Spleen (tissue), 7 donors: ENCODE data around the gene NFIX.

Experiments used
- CTCF ChIP-seq, 11 experiments: fragments of 200-600 bp in 7 of 11; fragments of 450-650 bp in 4 of 11; sonication (generic) in 4 of 11; IDR thresholded peaks in 8 of 11; conservative IDR thresholded peaks in 3 of 11; 1 replicate in 7 of 11; 2 replicates in 4 of 11; pipeline versions ENCODE4 v1.4.0 to v1.8.0; 2016 to 2021; ENCODE audit warnings: antibody characterized with exemption in 11 of 11, inconsistent platforms in 4 of 11, mild to moderate bottlenecking in 1 of 11
- POLR2A ChIP-seq, 3 donors: fragments of 450-650 bp; IDR thresholded peaks; one replicate each; pipeline ENCODE4 v1.5.1; 2017; ENCODE audit warnings: antibody characterized with exemption in 3 of 3, mild to moderate bottlenecking in 1 of 3
- POLR2AphosphoS5 ChIP-seq, 3 donors: sonication (generic); formaldehyde crosslinking; IDR thresholded peaks; one replicate each; pipeline ENCODE4 v1.5.1; 2017; ENCODE audit warnings: antibody characterized with exemption in 3 of 3
- donor health status: DM: no; HTN: no; CAD: no; lungs with moderate emphysema.
- donor health status: DM: no; HTN: no; CAD: no.
- donor health status: DM: no; HTN: no; CAD: no.

GRCh38 chr19:13042443-13043130, 47.3 kb downstream of the NFIX start:
- TF ChIP-seq POLR2AphosphoS5 (IDR thresholded peaks at IDR 0.05) (no peak), CTCF (IDR thresholded peaks at IDR 0.05 in 8 of 11, conservative IDR thresholded peaks at IDR 0.05 in 3 of 11) (no peak), POLR2A (IDR thresholded peaks at IDR 0.05) (no peak)
